Suprapubic skin (tissue), 4 donors: ENCODE results near the gene SH2D2A.

ENCODE experiments used
- CTCF ChIP-seq, 2 donors: fragments of 200-600 bp in 1 of 2; fragments of 450-650 bp in 1 of 2; sonication (generic) in 1 of 2; IDR thresholded peaks; one replicate each; pipeline ENCODE4 v1.5.1; 2016 to 2019; ENCODE audit warnings: antibody characterized with exemption in 2 of 2, mild to moderate bottlenecking in 1 of 2, moderate library complexity in 1 of 2
- EP300 ChIP-seq: sonication (generic); formaldehyde crosslinking; IDR thresholded peaks from one replicate; pipeline ENCODE4 v1.6.1; 2017; ENCODE audit warnings: antibody characterized with exemption
- POLR2A ChIP-seq, 2 donors: fragments of 450-650 bp; IDR thresholded peaks; one replicate each; pipeline ENCODE4 v1.6.1; 2017; ENCODE audit warnings: antibody characterized with exemption in 2 of 2, mild to moderate bottlenecking in 2 of 2, moderate library complexity in 2 of 2
- POLR2AphosphoS5 ChIP-seq, 3 donors: sonication (generic); formaldehyde crosslinking; IDR thresholded peaks; one replicate each; pipeline ENCODE4 v1.6.1; 2017; ENCODE audit warnings: antibody characterized with exemption in 3 of 3

GRCh38 chr1:156851779-156852417 lies 35.2 kb upstream of the SH2D2A start:
- no peak for TF ChIP-seq CTCF (IDR thresholded peaks at IDR 0.05)
- TF ChIP-seq POLR2A (IDR thresholded peaks at IDR 0.05), result no peak
- TF ChIP-seq POLR2AphosphoS5 (IDR thresholded peaks at IDR 0.05), result no peak
- TF ChIP-seq EP300, result no peak
